Anterior cingulate cortex (tissue), 58 donors: ENCODE results near the gene LAD1.

Experiments
- DNase-seq, 58 donors: peaks; one replicate each; lab custom pipeline; 2025; lab: John Stamatoyannopoulos, UW

The LAD1 gene

DNA sequence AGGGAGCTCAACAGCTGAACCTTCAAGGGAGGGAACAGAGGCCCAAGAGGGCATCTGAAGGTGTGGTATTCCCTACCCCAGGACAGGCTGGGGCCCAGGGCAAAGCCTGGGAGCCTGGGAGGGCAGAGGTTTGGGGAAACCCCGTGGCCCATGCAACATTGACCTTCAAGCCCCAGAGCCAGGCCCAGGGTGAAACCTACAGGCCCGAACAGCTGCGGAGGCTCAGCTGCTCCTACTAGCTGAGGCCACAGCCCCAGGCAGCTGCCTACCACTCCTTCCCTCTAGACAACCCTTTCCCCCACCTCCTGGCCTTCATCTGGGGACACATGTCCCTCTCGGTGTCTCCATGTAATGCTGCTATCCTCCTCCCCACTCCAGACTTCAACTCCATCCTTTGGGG is 3.2 kb downstream of the LAD1 start:
- no peak for DNase-seq

DNA sequence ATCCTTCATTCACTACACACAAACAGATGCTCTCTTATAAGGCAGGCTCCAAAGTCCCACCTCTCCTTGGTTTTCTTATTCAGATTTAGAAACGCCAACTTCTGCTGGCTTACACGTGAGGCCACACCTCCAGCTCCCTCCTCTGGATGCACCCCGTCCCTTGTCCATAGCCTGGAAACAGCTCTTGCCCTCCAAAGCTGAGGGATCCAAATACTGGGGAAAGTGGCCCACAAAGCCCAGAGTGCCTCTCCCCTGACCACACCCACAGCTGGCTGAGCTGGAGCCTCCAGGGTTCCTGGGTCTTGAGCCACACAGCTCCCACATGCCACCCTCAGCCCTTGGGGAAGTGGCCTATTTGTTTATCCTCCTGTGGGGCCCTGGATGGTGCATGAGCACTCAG is 4.5 kb downstream of the LAD1 start:
- DNase-seq = no peak

DNA sequence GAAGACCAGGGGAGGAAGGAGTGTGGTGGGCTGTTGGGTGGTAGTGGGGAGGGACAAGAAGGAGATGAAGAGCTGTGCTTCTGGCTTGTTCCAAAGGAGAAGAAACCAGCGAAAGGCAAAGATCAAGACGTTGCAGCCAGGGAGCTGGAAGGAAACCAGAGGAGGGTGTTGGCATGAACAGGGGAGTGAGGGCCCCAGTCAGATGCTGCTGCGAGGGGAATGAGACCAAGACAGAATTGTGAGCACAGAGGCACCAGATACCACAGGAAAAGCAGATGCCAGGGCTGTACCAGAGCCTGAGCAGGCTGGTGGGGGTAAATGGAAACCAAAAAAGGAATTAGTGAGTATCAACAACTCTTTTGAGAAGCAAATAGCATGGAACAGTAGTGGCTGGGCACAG is 6.0 kb downstream of the LAD1 start:
- no peak for DNase-seq

DNA sequence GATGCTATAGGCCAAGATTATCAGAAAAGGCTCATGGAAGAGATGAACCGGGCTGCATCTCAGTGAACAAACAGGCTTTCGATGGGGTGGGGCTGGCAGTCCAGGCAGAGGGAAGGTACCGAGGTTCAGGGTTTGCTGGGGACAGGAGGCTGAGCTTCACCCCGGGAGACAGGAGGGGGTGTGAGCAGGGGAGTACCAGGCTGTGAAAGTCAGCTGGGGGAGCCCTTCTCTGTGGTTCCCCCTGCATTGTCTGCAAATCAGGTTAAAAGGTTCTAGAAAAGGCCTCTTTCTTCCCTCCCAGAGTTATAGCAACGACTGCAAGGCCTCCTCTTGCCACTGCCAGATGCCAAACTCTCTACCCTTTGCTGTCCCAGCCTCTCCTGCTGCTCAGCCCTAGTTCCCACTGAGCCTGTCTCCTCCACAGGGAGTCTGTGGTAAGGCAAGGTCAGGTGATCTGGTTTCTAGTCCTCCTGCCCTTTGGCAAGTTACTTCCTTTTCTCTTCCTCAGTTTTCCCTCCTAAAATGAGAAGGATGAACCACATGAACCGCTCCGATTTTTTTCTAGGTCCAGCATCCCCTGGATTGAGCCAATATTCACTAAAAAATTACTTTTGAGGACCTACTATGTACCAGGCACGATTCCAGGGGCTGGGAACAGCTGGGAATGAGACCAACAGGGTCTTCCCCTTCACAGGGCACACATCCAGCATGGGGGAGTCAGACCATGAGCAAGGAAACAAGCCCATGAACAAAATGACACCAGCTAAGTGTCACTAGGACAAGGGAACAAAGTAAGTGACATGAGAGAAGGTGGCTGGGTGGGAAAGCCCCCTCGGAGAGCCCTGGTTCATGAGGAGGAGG is 7.2 kb downstream of the LAD1 start:
- no peak for DNase-seq

DNA sequence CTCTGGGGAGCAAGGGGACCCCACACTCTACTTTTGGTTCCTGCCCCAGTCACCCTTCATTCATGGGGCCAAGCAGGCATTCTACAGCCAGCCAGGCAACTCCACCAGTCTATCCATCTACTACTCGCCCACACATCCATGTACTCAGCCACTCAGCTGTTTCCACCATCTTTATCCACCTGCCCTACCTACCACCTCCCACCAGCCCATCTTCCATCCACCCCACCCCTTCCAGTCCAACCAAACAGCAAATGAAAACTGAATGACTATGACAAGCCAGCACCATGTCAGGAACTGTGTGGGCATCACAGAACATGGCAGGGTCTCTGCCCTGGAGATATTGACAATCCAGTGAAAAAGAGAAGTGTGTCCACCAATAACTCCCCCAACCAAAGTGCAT is 7.9 kb downstream of the LAD1 start:
- DNase-seq = no peak

DNA sequence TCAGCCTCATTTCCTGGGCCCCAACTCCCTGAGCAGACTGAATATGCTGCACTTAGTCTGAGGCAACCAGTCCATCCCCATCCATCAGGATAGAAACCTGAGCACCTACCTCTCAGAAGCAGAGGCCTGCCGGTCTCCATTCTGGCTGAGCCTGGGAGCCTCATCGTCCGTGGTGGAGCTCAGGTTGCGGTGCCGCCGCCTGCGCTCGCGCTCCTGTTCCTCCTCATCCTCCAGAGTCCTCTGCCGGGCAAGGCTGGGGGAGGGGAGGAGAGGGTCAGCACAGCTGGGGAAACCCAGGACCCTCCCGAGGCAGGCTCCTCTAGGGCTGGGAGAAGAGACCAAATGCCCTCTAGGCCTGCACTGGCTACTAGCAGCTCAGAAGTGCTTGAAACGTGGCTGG is 10.1 kb downstream of the LAD1 start:
- DNase-seq = no peak

DNA sequence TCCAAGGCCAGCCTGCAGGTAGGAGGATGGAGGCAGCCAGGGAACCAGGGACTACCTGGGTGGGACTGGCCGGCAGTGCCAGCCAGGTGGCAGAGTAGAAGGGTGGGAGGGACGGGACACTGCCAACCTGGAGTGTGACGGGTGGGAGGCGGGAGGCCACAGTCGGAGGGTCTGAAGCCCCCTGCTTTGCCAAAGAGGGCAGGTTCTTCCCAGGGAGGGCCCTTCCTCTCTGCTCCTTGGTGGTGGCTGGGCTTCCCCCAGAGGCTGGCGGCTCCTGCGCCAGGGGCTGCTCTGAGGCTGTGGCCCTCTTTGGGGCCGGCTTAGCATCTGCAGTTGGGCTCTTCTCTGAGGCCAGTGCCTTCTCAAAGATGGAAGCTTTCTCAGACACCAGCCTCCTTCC is 12.9 kb downstream of the LAD1 start:
- no peak for DNase-seq

DNA sequence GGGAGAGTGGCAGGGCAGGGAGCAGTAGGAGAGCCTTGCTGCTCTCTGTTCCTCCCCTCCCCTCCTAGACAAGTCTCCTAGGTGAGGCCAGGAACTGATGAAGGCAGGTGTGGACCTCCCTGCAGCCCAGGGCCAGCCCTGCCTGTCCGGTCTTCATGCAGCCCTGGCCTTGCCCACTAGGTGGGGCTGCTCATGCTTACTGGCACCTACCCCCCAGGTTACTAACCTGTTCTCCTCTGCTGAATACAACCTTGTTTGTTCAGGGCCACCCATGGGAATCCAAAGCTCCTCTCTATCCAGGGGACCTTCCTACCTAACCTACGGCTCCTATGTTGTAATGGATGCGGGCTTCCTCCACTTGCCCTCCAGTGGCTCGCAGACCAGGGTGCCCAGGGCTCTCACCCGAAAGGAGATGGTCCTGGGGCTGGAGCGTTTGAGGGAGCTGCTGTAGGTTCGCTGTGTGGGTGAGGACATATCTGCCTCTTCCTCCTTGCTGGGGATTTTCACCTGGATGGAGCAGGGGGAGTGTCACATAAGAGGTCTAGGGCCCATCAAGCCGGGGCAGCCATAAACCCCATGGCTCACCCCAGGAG is 13.7 kb downstream of the LAD1 start:
- DNase-seq = peak in 9 of 58 donors; percentile 2 to 23 (median 14)

DNA sequence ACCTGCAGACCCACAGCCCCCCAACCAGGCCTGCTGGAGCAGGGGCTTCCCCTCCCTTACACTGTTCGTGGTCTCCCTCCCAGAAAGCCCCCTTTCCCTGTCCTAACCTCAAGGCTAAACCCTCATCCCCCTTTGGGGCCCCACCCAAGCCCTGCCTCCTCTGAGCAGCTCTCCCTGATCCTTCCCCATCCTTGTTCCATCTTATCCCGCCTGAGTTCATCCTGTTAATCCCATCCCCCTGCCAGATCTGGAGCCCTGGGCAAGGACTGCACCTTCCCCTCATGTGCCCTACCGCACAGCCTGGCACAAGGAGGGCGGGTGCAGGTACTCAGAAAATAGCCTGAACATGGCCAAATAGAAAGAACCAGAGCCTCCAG is 14.7 kb downstream of the LAD1 start:
- DNase-seq = no peak

DNA sequence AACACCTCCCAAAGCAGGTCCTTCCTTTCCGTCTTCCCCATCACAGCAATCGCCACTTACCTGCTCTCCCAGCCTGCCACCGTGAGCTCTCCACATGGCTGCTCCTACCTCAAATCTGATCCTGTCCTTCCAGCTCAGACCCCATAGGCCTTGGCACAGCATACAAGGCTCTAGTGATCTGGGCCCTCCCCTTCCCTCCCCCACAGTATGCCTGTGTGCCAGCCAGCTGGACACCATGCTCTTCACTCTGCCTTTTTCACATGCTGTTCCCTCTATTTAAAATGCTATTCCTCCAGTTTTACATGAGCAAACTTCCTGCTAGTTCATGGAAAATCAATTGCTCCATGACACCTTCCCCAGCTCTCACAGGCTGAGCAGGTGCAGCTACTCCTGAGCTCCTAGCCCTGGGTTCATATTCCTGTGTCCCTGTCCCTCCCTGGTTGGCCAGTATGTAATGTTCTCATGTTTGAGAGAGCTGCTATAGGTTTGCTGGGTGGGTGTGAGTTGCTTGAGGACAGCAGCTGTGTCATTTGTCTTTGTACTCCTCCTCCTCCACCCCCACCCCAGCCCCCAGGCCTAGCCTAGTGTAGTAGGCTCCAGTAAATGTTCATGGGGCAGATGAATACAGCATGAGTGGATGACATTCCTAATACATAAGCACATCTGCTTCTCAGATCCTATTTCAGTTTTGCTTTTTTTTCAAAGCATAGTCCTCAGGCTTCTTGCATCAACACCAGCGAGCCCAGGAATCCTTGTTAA is 15.3 kb downstream of the LAD1 start:
- DNase-seq = peak in 2 of 58 donors; percentile 11 to 15

DNA sequence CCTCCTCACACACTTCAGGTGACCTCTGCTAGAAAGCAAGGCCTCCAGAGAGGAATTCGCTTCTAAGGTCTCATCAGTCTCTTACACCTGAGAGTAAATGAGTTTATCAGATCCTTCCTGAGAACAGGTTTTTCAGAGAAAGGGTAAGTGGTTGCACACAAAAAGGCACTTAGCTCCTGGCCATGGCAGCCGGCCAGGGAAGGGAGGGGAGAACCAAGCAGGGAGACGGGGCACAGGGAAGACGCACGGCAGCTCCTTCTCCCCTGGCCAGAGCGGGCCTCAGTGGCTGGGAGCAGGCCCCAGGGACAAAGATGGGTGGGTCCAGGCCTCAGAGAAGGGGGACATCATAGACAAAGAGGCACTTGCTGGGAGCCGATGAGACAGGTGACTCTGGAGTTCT is 18.0 kb downstream of the LAD1 start:
- no peak for DNase-seq

DNA sequence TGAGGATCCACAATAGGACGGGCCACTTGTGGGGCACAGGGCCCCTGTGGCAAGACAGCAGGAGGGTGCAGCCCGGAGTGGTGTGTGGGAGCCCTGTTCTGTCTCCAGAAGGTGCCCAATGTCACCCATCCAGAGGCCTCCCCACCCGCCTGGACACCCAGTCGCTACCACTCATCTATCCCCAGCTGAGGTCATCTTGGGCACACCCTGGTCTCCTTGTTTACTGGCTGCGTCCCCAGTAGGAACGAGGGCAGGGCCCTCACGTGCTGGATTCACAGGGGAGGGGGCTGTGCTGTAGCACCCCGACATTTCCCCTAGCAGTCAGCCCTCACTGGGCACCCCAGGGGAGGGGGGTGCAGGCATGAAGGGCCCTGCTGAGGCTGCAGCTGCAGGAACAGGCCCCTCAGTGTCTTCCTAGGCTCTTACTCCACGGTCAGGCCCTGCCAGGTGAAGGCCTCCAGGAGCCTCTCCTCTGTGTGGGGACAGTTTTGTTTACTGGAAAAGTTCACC is 19.3 kb downstream of the LAD1 start:
- no peak for DNase-seq

DNA sequence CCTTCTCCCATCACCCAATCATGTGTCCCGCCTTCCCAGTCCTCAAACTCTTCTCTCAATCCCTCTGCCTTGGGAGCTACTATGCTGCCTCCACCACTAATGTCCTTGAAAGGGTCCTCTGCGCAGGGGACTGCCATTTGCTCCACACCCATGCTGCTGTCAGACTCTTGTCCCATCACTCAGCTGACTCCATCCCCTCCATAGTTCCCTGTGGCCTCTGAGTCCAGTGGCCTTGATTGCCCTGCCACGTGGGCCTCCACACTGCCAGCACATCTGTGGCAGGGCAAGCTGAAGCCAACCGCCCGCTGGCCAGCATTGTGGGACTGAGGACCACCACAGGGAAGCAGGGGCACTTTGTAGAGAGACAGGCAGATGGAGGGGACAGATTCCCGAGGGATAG is 20.3 kb downstream of the LAD1 start:
- DNase-seq = no peak

DNA sequence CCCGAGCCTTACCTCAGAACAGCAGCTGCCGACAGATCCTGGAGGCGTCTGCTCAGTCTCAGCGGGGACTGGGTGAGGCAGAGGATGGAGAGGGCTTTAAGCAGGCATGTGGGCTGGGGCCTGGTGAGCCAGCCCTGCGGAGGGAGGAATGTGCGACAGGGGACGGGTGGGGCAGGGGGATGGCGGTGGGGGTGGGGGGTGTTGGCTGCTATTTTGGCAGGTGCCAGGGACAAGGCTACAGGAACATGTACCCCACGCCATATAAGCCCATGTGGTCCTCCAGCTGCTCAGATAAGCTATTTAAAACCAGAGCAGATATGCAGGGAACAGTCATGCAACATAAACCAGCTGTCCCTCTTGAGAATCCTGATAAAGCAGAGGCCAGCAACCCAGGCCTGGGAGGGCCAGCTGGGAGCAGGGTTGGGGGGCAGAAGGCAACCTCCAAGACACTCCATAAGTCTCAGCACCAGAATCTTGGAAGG is 21.5 kb downstream of the LAD1 start, which contains the start of gene TNNT2:
TSS of gene TNNT2 (minus strand) at position 70 of the 482 bp plus-strand sequence. CDS start 4,426 bp downstream, outside the sequence.
- DNase-seq = peak in 14 of 58 donors; percentile 8 to 57 (median 26)

DNA sequence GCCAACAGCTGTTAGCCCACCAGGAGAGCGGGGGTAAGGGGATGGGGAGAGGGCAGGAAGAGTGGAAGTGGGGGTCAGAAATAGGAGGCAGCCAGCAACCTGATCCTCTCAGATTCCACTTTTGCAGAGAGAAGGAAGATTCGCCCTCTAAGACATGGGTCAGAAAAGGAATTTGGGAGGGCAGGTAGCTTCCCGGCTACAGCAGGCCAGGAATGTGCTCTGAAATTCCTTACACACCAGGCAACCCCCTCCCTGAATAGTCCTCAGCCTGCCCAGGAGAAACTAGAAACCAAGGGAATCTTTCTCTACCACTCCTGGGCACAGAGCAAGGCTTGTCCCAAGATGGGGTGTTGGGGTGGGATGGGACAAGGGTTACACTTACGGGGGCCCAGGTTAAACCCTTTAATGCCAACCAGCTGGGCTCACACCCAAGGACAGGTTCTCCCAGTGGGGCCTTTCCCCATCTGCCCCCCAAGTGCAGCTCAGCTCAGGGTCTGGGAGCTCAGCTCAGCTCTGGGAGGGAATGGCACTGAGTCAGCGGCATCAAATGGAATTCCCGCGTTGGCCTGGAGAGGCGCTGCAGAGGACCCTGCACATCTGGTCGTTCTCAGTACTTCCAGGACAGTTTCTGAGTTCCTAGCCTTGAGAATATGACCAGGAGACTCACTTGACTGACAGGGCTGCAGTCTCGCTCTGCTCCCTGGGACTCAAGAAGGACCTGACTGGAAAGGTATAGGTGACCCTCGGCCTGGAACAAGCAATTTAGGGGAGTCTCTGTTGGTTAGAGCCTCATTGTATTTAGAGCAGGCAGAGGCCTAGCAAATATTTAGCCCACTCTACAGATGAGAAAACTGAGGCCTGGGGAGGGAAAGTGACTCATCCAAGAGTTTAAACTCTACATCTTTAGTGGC is 22.4 kb downstream of the LAD1 start:
- DNase-seq = no peak

DNA sequence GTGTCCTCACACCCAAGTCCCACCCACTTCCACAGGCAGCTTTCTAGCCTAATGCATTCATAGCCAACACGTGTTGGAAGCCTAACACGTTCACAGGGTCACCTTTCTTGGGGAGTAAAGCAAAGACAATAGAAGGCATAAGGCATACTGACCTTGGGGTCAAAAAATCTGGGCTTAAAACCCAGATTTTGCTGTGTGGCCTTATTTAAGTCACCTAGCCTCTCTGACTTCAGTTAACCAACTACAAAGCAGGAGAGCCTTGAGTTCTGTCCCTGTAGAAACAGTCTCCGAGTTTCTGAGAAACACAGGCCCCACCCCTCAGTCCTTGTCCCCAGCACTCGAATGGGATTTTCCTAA is 23.0 kb downstream of the LAD1 start:
- no peak for DNase-seq

DNA sequence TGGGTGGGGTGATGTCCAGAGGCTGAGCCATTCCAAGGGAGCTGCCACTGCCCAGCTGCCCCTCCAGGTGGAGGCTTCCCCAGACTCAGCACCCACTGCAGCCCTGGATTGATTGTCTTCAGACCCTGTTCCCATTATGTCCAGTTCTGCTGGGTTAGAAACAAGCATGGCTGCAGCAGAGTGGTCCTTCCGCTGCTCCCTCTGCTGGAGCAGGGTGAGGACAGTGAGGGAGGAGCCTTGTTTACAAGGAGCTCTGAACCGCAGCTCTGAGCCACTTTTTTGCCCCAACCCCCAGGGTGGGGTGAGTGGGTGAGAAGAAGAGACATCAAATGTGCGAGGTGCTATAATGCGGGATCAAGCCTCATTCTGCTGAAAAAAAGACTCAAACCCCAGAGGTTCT is 24.0 kb downstream of the LAD1 start:
- no peak for DNase-seq

DNA sequence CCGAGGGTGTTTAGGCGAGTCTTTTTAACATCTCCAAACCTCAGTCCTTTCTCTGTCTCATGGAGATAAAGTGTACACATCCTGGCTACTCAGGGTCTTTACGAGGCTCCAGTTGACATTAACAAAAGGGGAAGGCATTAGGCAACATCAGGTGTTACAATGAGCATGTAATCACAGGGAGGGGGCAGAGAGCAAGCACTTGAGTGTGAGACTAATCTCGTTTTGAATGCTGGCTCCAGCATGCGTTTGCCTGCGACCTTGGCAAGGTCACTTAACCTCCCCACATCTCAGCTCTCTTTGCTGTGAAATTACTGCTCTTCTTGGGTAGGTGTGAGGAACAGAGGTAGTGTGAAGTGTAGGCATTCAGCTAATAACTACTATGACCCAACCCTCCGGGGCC is 24.8 kb downstream of the LAD1 start:
- no peak for DNase-seq

DNA sequence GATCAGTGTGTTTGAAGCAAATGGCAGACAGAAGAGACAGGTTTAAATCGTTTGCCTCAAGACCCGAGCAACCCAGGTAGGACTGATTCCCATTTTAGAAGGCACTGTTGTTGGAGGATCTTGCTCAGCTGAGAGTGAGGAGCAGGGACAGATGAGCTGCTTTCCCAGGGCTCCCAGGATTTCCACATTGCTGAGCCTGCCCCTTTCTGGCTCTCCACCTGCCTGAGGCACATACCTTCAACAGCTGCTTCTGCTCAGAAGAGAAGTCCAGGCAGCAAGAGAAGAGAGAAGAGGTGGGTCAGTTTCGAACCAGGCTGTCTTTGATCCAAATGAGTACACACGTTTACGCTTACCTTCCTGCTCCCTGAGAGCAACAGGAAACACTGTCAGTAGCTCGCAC is 27.3 kb downstream of the LAD1 start:
- no peak for DNase-seq

DNA sequence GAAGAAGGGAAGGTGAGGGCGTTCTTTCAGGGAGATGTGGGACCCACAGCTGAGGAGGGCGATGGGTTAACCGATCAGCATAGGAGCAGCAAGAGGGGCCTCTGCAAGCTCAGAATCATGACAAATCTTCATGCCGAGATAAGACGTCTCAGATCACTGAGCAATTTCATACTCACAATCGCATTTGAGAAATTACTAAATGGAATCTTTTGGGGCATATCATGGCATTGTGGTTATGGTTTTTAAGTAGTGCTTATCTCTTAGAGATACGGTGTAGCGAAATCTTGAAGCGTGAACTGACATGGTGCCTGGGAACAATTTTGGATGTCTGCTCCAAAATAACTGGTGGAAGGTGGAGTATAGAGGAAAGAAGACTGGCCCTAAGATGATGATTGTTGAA is 27.8 kb downstream of the LAD1 start:
- no peak for DNase-seq
